ENCODE data around the gene TMPRSS11F. TPM values are rescaled to one million over a fixed set of nuclear protein-coding genes. Genes with fewer than 3 reads are reported as not detected.

Gene TMPRSS11F
- total and polyA plus RNA-seq, 9 of the 15 experiments (the other 6 are each of a cell fraction or from before 2014, with no cell fraction given): 0.03 to 0.36 (median 0.07) TPM; not detected in 2

GRCh38 chr4:68076194-68076593 lies 53.5 kb downstream of the TMPRSS11F start:
- Histone ChIP-seq H4K20me1 (replicated peaks; ENCODE audit: control insufficient read depth, insufficient read depth, low read length) (no peaks in the 10 kb centered on the region), H3K27ac (ENCODE audit: extremely low read depth, low read depth, low read length) (no peak overlapping the region), H3K4me2 (ENCODE audit: insufficient read depth, low read length) (no peak overlapping the region), H3K36me3 (ENCODE audit: control insufficient read depth, insufficient read depth, low read length) (no peaks in the 10 kb centered on the region), H3K4me3 (no peak overlapping the region), H3K9me1 (ENCODE audit: control insufficient read depth, insufficient read depth, low read length) (no peaks in the 10 kb centered on the region), H3K4me1 (replicated peaks in 1 of 2; ENCODE audit: control insufficient read depth in 2 of 2, insufficient read depth in 2 of 2, low read length in 2 of 2) (no peaks in the 10 kb centered on the region), H3K27me3 (ENCODE audit: control insufficient read depth in 2 of 2, insufficient read depth in 2 of 2, low read length in 2 of 2) (no peaks in the 10 kb centered on the region), H2AFZ (ENCODE audit: low read depth, low read length) (no peak overlapping the region), H3K79me2 (ENCODE audit: control insufficient read depth, insufficient read depth, low read length) (no peaks in the 10 kb centered on the region), H3K9ac (ENCODE audit: insufficient read depth in 1 of 2, low read depth in 2 of 2, low read length in 2 of 2) (no peak overlapping the region), H3K9me3 (replicated peaks; ENCODE audit: control insufficient read depth, insufficient read depth, low read depth, low read length) (no peaks in the 10 kb centered on the region)
- DNase-seq (ENCODE audit: extremely low read depth in 1 of 4, low spot score in 3 of 4) (peak in 2 of 4 experiments; percentile 11 to 13), ATAC-seq (0 out of 3 replicates have a peak, but pooled peaks have one; percentile 44), FAIRE-seq (no peak)
- in situ Hi-C loops (cut with MboI): no loop called here
- no TSS peak for BruUV-seq (replicated peaks)
- CTCF ChIA-PET (ENCODE audit: low intra/inter-chr PET ratio): interaction anchor here (0.6 kb wide), 1 partner anchor 99 kb away, joined by 4 read pairs; no protein-coding TSS in a partner anchor
- WGBS (ENCODE audit: insufficient coverage, low coverage, missing lambda C conversion rate): 8% methylated on average over 2 of the region's 2 CpGs
- POLR2A ChIA-PET: no interaction called here
- intact Hi-C loops (cut with micrococcal nuclease): loop anchor here (5.0 to 10.0 kb wide), 3 partner anchors 81 to 179 kb away; no protein-coding TSS in a partner anchor
- TF ChIP-seq ZNF780A (CRISPR knock-in tag; IDR thresholded peaks at IDR 0.05) (no peak), HNRNPUL1 (IDR thresholded peaks at IDR 0.05; ENCODE audit: low read length) (no peak), ZNF57 (CRISPR knock-in tag; IDR thresholded peaks at IDR 0.05) (no peak), CTCF (IDR thresholded peaks at IDR 0.05 in 2 of 3, conservative IDR thresholded peaks at IDR 0.05 in 1 of 3; ENCODE audit: insufficient read depth in 2 of 3, low read depth in 1 of 3, low read length in 3 of 3) (peak in 1 of 3 experiments; percentile 28; a peak in 2 of 6 replicates), NFIC (IDR thresholded peaks at IDR 0.05) (no peak), REST (IDR thresholded peaks at IDR 0.05; ENCODE audit: borderline replicate concordance) (peak; percentile 31; the same call in 1 of the 2 replicates), REST (CRISPR knock-in tag; IDR thresholded peaks at IDR 0.05; ENCODE audit: low read depth) (no peak), ZNF740 (CRISPR knock-in tag; IDR thresholded peaks at IDR 0.05) (no peak), ZNF740 (tag; IDR thresholded peaks at IDR 0.05) (no peak), SETDB1 (IDR thresholded peaks at IDR 0.05; ENCODE audit: low read length) (no peak), RAD21 (CRISPR knock-in tag; conservative IDR thresholded peaks at IDR 0.05 in 1 of 2, IDR thresholded peaks at IDR 0.05 in 1 of 2) (peak; percentile 18 to 54; a peak in 2 of 4 replicates)

Data from K562 (cell line).